HG03439 (cell line): Measurements from ENCODE around the gene ERC1.
"Not testable (repeated sequence)": the region's sequence is repeated elsewhere in the genome, so short reads cannot be mapped to it uniquely, and the experiment has no call there.

Experiments used
- ATAC-seq: cut with Tn5 transposase; IDR thresholded peaks from one replicate; pipeline ENCODE4 v1.9.1; 2021; ENCODE audit warnings: mild to moderate bottlenecking, moderate library complexity; ENCODE audit not compliant: unreplicated experiment

The ERC1 gene

DNA sequence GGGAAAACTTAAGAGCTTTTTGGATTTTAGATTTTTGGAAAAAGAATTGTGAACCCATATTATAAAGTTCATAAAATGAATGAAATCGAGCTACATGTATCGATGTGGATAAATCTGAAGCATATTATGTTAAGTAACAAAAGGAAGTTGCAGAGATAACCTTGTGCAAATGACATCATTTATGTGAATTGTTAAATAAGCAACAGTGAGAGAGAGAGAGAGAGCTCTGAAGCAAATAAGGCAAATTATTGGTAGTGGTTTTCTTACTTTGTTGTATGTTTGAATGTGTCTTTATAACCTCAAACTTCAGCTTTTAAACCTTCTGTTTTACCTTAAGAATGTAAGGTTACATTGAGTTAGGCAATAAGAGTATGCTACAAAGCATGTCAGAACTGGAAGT lies 78.8 kb downstream of the ERC1 start:
- no peak for ATAC-seq

DNA sequence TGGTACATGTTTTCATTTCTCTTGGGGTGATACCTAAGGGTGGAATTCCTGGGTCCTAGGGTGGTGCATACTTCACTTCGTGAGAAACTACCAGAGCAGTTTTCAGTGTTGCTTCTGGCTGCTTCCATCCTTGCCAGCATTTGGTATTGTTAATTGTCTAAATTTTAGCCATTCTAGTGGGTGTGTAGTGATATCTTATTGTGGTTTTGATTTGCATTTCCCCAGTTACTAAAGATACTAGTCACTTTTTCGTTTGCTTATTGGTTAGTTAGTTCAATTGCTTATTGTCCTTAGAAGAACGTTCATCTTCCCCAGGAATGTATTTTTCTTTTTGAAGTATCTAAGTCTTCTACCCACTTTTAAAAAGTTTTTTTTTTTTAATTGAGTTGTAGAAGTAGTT lies 80.2 kb downstream of the ERC1 start:
- no peak for ATAC-seq

DNA sequence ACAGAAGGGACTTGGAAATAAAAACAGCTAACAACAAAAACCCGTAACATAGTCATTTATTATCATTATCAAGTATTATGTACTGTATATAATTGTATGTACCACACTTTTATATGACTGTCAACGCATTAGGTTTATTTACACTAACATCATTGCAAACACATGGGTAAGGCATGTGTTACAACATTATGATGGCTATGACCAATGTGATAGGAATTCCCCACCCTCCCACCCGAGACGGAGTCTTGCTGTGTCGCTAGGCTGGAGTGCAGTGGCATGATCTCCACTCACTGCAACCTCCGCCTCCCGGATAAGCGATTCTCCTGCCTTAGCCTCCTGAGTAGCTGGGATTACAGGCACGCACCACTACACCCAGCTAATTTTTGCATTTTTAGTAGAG lies 82.6 kb downstream of the ERC1 start:
- no peak for ATAC-seq

DNA sequence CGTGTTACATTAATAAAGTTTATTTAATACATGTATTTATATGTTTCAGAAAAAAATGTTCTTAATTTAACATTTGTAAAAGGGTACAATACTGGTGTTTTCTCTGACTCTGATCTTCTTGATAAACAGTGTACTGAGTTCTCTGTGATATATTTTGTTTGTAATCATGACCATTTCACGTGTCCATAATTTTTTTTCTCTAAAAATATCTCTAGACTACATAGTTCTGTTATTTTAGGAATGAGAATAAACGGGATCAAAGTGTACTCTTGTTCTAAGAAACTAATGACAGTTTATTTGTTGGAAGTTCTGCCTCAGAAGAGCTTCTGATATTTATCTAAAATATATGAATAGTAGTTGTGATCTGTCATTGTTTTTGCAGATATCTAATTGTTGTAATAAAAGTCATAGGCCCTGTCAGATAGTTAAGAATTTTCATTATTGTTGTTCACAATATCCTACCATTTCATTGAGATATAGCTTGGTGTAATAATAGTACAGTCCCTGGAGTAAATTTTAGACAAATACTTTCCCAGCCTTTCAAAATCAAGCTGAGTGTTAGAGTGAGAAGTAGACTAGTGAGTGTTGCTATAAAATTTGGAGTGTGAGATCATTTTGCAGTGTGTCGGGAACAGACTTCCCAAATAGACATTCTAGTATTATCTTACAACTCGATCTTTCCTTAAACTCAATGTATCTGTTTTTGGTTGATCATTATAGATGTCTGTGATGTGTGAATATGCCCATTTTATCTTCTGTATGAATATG lies 86.2 kb downstream of the ERC1 start:
- no peak for ATAC-seq

DNA sequence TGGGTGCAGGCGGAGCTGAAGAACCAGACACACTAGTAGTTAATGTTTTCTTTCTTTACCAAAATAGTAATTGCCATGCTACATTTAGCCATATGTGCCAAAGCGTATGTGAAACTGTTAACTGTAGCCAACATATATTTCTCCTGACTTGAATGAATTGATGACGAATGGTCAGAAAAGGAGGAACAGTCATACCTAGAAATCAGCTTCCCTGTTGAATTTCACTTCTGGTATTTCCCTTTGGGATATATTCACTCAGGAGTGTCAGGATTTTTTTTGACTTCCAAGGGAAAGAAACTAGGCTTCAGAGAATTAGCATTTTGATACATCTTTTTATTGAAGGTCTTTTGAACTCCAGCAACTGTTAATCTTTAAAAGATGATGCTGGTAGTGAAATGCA lies 87.0 kb downstream of the ERC1 start:
- ATAC-seq = no peak

DNA sequence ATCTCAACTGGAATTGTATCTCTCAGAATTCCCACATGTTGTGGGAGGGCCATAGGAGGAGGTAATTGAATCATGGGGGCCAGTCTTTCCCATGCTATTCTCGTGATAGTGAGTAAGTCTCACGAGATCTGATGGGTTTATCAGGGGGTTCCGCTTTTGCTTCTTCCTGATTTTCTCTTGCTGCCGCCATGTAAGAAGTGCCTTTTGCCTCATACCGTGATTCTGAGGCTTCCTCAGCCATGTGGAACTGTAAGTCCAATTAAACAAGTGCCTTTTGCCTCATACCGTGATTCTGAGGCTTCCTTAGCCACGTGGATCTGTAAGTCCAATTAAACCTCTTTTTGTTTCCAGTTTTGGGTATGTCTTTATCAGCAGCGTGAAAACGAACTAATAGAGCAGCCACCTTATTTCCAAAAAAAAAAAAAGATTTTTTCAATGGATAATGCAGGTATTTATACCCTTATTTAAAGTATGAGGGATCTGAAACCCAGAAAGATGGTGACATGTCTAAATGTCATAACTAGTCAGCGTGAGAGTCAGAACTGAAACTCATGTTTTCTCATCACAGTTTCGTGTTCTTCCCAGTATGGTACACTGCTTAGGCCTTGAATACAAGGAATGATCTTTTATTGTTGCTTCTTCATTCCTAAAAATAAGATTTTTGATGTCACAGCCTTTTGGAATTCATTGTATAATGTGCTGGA lies 89.6 kb downstream of the ERC1 start:
- ATAC-seq = no peak

DNA sequence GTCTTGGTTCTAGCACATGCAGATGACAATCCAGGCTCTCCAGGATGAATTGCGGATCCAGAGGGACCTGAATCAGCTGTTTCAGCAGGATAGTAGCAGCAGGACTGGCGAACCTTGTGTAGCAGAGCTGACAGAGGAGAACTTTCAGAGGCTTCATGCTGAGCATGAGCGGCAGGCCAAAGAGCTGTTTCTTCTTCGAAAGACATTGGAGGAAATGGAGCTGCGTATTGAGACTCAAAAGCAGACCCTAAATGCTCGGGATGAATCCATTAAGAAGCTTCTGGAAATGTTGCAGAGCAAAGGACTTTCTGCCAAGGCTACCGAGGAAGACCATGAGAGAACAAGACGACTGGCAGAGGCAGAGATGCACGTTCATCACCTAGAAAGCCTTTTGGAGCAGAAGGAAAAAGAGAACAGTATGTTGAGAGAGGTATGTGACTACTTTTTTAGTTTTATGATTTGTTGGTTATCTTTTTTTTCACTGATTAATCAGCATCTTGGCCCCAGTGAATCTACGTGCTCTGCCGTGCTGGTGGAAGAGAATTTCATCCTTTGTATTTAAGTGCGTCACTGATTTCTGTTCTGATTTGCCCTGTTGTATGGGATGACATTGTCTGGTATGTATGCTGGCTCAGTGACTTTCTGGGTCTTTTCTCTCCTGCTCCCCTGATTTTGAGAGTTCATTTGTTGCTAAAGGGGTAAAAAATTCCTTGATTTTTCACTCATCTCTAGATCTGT lies 92.3 kb downstream of the ERC1 start:
- ATAC-seq = no peak

DNA sequence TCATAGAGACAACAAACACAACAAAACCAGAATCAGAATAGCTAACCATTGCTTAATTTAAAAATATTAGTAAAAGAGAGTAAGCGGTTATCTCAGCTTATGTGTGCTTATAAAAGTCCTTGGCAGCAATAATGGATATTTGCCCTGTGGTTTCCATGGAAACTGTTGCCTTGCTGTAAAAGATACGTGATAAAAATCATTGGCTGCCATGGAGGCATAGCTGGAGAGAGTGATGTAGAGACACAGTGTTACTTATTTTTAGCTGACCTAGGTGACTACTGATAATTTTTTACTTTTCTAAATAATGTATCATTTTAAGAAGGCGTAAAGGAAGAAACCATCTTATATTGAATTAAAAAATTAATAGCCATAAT lies 92.9 kb downstream of the ERC1 start:
- ATAC-seq = no peak

DNA sequence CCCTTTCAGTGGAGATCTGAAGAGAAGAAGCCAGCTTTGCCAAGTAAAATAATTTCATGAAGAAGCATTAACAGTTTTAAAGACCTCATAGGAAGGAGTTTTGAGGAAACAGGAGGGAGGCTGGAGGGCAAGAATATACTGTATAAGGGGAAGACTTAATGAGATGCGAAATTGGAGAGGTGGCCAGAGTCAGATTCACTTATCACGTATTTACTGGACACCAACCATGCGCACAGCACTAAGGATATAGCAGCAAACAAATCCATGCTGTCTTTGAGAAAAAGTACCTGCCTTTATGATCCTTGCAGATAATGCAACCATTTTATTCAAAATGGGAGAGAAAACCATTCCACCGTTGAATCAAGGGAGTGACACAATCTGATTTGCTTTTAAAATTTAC lies 100.3 kb downstream of the ERC1 start:
- ATAC-seq = no peak

DNA sequence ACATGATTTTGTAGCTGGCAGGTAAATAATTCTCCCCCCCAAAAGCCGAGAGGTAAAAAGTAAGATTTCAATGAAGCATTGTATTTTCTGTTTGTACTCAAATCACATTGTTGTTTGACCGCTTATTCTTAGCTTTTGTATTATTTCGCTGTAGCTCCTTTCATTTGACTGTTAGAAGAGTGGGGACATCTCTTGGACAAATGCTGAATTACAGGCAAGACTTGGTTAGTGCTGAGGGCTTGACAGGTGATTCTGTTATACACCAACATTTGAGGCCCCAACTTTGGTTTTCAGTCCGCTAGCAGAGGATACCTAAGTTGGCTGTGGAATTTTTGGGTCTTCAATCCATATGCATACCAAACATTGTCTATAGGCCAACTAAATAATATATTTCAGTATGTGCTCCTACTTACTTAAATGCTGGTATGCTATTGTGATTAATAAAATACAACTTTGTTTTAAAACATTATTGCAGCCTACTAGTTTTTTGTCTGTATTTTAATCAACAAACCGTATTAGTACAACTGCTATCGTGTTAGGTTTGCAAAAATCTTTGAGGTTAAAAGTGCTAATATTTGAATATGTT lies 102.2 kb downstream of the ERC1 start:
- no peak for ATAC-seq

DNA sequence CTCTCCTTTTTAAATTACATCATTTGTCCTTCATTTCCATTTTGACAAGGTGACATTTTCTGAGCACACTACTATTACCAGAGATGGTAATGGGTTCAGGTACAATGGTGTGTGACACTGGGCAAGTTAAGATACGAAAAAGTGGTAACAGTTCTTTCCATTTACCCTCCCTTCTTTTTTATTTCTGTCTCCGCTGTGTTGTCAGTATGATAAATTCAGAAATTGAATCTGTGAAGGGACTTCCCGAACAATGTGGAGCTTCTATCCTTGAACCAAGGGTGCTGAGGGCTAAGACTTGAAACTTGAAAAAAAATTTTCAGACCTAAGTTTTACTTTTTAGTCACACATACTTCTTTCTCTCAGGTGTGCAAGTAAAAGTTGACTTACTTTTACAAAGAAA lies 103.7 kb downstream of the ERC1 start:
- ATAC-seq = no peak

DNA sequence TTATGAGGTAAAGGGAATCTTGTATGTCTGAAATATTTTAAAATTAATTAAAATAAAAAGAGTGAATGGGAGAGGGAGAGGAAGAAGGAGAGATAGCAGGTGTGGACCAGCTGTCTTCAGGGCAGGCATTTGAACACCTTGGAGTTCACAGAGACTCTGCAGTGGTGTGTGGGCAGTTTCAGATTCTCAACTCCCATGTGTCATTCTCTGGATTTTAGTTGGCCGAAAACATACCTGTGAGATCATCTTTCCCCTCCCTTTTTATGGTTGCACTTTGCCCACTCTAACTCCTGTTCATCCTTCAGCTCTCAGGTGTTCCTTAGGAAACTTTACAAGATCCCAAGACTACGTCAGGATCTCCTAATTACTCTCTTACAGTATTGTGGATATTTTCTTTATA lies 108.1 kb downstream of the ERC1 start:
- ATAC-seq = no peak

DNA sequence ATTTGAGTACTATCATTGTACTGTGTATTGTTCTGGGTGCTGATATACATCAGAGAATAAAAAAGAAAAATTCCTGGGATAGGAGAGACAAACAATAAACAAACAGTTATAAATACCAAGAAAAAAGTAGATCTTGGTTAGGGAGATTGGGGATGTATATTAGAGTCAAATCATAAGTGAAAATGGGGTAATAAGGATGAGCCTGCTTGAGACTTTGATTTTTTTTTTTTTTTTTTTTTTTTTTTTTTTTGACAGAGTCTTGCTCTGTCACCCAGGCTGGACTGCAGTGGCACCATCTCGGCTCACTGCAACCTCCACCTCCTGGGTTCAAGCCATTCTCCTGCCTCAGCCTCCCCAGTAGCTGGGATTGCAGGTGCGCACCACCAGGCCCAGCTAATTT lies 108.6 kb downstream of the ERC1 start:
- not testable (repeated sequence) for ATAC-seq

DNA sequence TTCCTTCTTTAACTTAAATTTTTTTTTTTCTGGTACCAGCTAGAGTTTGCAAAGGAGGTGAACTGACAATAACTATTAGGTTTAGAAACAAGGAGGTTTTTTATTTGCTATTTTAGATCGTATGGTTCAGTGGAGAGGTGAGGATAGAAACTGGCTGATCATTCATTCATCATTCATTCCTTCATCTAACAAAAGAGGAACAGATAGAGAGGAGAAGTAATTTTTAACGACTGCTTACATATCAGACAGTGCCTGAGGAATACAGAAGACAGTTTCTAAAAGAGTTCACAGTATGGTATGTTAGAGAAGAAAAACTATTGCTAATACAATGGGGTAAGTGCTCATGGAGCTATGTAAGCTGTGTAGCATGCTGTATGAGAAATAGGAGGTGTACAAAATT lies 111.1 kb downstream of the ERC1 start:
- no peak for ATAC-seq

DNA sequence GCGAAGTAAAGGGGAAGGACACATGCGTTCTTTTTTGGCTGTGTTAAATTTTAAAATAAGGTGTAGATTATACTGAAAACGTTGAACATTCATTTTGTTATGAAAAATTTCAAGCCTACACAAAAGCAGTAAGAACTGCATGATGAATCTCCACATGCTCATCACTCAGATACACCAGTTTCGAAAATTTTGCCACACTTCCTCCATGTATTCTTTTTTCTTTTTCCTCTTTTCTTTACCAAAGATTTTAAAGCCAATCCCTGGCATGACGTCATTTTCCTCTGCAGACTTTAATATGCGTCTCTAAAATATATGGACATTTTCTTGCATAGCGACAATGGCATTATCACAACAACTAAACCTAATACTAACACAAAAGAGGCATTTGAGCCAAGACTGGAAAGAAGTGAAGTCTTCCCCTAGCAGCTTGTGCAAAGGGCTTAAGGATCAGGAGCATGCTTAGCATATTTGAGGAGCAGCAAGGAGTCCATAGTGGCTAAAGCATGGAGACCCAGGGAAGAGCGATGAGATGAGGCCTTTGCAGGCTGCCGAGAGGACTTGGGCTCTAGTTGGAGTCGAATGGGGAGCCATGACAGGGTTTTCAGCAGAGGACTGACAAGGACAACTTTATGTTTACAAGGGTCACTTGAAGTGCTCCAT lies 111.9 kb downstream of the ERC1 start:
- ATAC-seq = no peak

DNA sequence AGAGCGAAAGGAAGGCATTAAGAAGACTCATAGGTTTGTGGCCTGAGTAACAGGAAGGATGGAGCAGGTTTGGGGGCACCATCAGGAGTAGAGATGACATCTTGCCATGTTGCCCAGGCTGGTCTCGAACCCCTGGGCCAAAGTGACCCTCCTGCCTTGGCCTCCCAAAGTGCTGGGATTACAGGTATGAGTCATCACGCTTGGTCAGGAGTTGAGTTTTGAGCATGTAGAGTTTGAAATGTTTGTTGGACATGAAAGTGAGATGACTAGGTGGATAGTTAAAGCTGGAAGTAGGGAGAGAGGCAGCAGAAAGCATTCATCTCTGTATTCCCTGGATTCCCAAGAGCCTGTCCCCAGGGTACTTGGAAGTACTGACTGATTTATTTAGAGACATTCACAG lies 112.6 kb downstream of the ERC1 start:
- ATAC-seq = no peak

DNA sequence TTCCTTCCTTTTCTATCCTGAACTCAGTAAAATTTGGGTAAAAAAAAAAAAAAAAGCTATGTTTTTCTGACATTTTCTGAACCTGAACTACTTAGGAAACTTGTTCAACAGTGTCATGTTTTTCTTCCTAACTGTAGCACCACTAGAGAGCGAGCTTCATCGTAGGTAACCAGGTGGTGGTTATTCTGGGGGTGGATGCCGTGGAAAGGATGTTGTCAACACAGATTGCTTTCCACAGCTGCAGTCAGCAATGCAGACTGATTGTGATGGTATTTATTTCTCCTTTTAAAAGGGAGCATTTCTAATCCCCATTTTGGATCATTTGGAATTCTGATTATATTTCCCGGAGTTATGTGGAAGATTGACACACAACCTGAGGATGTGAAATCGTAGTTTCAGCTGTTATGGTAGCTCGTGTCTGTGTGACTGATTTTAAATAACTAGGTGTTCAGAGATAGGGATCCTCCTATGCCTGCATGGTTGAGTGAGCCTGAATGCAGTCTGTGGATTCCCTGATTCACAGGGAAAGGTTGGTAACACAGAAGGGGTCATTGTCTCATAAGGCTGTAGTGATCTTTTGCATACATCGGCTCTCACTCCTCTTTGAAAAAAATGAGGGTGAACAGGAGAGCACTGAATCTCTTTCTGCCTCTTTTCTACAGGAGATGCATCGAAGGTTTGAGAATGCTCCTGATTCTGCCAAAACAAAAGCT lies 113.2 kb downstream of the ERC1 start:
- no peak for ATAC-seq

DNA sequence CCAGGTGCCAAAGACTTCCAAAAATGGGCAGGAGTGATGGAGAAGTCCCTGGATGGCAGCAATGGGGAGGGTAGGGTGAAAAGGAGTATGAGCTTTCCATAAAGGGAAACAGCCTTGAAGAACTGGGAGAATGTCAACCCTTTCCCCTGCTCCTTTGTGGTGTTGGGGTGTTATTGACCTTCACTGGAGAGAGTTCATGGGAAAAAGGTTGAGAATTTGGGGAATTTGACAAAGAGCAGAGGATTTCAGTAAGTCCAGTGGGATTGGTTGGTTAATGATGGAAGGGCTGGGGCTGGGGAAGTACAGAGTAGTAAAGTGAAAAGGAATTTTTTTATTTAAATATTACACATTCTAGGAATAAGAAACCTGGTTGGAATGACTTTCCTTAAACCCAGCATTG lies 116.6 kb downstream of the ERC1 start:
- ATAC-seq = no peak

DNA sequence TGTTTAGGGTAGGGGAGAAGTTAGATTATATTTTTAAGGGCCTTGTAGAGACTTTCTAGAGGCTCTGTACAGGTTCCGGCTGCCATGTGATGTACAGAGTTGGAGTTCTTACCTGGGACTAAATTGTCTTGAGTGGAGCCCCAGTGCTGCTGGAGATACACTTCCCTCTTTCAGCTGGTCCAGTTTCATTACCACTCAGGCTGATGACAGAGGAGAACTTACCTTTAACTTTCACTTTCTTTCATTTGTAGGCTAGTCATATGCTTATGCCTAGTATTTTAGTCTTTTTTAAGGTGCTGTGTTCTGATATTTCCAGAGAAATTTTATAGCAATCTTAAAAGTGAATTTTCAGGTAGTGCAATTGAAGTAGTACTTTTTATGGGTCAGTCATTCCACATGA lies 117.3 kb downstream of the ERC1 start:
- ATAC-seq = no peak

DNA sequence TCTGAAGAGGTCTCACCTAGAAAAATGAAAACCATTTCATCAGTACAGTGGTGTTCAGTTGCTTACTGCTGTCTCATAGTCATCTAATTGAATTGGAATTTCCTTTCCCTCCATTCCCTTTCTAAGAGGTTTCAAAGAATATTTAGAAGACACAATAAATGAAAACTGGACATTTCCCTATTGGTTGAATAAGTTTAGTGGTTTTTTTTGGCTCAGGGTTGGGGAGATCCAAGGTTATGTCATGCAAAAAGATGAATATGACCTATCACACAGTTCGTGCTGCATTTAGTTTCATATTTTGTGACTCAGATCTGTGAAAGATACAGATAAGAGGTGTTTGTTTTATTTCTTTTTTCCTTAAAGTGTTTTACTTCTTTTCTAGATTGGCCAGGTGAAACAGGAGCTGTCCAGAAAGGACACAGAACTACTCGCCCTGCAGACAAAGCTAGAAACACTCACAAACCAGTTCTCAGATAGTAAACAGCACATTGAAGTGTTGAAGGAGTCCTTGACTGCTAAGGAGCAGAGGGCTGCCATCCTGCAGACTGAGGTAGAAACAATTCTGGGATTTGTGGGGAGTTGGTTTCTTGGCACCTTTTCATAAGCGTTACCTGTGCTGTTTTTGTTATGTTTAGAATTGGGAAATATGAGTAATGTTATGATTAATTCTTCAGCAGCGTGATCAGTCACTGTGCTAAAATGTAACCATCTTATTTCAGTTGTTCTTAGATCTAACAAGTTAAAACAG lies 124.6 kb downstream of the ERC1 start:
- ATAC-seq = no peak
